GM21786 (cell line): ENCODE data around the gene MACO1.

Source experiments
- ATAC-seq: cut with Tn5 transposase; IDR thresholded peaks from one replicate; pipeline ENCODE4 v1.9.1; 2021; ENCODE audit not compliant: unreplicated experiment

The MACO1 gene

DNA sequence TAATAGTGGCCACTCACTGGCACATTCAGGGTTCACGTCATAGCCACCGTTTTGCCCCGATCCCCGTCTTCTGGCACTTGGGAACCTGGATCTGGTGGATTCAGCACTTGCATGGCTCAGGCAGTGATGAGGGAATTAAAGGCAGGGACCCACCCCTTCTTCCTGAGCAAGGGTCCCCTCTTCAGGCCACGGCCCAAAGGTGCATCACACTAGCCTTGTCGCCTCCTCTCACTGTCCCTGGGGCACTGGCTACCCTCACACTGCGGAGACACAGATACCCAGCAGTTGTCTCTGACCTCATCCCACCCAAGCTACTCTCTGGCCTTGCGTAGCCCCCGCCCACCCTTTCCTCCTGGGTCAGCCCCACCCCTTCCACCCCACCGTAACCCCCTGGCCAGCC lies 92.8 kb downstream of the MACO1 start:
- no peak for ATAC-seq

DNA sequence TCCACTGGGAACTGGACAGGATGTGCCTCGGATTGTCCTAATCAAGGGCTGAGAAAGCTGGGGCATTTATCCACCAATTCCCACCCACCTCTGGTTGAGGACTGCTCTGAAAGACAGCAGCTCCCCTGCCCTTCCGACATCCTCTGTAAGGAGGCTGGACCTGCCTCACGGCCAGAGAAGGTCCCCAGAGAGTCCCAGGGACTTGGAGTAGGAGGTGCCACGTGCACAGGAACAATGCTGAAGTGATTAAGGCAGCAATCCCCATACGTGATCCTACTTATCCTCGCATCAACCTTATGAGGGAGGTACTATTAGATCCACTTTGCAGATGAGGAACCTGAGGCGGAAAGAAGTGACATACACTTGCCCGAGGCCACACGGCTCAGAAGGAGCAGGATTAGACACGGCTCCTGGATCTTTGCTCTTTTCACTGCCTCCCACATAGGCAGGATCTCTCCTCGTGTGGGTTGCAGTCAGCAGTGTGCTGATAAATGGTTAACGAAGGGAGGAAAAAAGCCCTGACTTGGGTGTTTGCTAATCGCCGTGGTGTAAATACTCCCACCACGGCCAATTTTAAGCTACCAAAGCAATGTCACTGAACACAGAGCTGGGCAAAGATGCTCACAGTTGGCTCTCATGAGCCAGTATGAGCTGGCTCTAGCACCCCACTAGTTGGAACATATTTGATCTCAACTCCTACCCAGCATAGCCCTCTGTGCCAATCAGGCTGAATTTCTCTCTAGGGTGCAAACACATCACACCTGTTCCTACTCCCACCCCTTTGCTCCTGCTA lies 94.1 kb downstream of the MACO1 start:
- no peak for ATAC-seq

DNA sequence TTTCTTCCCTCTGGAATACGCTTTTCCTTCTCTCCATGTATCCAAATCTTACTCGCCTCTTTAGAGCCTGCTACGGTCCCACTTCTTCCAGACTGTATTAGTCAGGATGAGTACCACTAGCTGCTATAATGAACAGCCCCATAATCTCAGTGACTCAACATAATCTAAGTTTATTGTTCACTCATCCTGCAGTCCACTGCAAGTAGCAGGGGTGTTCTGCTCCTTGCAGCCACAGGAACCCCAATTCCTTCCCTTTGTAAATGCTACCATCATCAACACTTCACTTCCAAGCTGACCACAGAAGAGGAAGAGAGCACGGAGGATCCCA lies 94.6 kb downstream of the MACO1 start:
- ATAC-seq, result no peak

DNA sequence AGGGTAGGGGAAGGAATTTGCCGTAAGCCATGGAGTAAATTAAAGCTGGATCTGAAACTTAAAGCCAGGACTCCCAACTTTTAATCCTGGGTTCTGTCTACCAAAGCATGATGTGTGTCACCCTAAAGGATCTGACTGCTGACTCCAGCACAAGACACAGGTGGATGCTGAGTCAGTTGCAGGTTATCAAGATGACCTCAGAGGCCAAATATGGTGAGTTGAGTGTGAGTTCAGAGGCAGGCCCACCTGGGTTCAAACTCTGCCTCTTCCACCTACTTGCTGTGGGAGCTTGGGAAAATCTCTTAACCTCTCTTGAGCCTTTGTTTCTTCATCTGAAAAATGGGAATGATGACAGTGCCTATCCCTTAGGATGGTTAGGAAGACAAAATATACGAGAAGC lies 96.1 kb downstream of the MACO1 start:
- no peak for ATAC-seq

DNA sequence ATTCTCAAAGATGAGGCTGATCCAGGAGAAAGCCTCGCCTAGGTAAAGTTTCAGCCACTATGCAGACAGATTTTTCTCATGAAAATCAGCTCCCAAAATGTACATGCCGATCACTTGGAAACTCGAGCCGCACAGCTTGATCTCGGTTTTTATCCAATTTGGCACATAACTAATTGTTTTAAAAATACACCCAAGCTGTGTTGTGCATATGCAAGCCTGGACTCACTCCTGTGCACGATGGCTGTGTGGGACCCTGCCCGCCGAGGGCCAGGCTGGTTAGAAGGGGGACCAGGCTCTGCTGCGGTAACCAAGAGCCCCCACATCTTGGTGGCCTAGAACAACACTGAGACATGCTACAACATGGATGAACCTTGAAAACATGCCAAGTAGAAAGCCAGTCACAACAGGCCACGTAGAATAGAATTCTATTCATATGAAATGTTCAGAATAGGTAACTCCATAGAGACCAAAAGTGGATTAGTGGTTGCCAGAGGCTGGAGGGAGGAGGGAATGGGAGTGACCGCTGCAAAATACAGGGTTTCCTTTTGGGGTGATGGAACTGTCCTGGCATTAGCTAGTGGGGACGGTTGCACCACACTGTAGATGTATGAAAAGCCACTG lies 96.6 kb downstream of the MACO1 start:
- no peak for ATAC-seq

DNA sequence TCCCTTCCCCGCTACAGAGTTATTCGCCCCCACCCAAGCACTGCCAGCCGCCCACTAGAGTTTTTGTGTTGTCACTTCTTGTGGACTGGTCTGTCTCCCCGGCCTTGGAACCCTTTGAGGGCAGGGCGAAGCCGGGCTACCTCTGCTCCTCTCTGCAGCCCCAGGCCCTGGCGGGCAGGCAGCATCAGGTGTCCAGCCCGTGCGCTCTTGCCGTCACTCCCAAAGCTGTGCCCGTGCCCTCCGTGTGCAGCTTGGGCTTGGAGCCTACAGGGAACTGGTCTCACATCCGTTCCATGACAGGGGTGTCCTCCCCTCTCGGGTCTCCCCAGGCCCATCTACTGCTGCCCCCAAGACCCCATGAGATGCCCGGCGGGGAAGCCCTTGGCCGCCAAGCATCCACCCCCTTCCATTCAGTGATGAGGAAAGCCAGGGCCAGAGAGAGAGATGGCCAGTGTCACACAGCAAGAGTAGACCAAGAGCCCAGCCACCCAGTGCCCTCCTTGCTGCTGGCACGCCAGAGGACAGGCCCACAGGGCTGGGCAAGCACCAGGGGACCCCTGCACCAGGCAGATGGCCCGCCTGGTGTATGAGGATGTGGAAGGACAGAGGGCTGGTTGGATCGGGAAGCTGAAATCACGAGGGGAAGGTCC lies 97.4 kb downstream of the MACO1 start:
- no peak for ATAC-seq

DNA sequence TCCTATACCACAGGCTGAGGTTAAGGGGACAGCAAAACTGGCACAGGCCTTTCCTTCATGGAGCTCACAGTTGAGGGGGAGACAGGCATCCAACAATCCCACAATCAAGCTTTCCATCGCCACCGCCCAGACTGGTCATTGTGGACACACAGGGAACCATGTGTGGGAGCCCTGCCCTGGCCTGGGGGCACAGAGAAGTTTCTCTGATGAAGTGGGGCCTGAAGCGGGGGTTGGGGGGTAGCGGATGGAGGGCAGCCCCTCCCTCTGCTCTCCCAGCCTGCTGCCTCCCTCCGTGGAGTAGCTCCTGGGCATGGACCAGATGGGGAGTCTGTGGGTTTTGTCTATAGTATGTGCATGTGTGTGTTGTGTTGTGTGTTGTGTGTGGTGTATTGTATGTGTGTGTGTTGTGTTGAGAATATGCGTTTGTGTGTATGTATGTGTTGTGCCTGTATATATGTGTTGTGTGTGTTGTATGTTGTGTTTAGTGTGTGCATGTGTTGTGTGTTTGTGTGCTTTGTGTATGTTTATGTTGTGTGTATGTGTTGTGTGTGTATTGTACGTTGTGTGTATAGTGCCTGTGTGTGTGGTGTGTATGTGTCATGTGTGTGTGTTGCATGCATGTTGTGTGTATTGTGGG lies 98.3 kb downstream of the MACO1 start:
- ATAC-seq, result no peak

DNA sequence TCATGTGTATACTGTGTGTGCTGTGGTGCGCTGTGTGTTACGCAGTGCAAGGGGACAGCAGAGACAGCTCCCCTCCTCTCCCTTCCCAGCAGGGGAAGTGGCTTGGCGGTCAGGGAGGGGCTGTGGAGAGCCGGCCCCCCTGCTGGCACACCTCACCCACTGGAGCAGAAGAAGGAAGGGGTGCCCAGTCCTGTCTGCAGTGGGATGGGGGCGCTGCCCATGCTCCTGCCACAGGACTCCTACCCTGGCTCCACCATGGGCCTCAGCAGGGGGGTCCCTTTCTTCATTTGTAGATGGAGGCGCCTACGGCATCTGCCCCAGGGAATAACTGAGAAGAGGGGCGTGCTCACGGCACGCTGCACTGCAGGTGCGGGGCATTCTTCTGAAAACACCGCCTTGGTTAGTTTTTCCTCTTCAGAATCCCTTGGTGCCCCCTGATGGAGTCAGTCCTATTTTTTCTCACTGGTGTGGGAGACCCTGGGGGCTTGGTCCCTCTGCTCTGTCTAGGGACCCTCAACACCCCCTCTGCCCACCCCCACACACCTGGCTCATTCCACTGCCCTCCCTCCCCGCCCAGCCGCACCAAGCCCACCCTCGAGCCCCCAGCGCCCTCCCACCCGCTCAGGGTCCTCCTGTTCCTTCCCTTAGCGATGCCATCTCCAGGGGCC lies 99.0 kb downstream of the MACO1 start:
- ATAC-seq, result no peak

DNA sequence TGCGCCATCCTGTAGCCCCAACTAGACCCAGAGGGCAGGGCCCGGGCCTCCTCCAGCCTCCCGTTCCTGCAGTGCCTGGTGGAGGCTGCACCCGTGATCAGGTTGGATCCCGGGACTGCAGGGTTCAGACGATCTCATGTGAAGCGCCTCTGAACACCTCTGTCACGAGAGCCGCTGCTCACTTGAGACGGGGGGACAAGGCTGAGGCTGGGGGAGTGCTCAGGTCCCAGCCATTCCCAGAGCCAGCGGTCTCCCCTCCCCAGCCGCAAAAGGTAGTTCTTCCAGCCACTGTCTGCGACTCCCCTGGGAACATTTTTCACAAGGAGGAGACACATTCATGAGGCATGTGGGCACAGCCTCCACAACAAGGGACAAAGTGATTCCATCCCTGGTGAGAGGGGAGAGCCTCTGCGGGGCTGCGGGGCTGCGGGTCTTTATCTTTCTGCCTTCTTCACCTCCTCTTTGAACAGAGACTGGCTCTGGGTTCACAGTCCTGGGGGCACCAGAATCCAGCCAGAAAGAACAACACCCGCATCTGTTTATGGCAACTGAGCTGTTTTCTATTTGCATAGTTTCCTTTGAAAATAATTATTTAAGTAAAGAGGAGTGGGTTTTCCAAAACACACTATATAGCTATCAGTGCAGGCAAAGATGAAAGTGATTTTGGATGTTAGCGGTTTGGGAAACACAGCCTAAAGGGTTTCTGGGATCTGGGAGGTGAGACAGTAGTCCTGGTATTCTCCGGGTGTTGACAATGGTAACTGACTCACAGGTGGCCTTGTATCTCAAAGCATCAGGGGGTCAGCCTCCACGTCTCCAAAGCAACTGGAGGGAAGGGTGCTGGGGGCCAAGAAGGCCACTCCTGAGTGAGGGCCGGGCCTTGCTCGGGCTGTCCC lies 99.7 kb downstream of the MACO1 start:
- no peak for ATAC-seq

DNA sequence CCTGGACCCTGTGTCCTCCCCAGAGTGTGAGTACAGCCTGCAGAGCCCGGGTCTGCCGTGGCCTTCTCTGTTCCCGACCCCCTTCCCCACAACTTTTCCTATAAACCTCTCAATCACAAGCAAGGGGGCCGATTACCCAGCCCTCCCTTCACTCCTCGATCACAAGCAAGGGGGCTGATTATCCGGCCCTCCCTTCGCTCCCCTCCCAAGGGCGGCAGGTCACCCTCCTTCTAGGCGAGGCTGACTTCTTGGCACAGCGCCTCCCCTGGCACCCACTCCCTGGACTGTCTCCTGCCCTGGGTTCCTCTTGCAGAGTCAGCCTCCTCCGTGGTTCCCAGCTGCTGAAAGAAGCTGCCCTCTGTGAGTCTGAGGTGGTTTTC lies 100.4 kb downstream of the MACO1 start:
- no peak for ATAC-seq

DNA sequence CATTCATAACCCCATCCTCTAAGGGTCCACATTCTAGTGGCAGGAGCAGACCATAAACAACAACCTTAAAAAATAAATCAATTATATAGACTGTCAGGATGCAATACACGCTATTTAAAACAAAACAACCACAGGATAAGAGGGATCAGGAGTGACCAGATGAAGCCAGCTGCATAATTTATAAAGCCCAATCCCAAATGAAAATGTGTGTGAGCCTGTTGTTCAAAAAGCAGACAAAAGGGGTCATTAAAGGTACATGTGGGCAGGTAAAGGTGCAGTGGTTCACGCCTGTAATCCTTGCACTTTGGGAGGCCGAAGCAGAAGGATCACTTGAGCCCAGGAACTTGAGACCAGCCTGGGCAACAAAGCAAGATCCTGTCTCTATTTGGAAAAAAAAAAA lies 102.3 kb downstream of the MACO1 start:
- ATAC-seq, result no peak

DNA sequence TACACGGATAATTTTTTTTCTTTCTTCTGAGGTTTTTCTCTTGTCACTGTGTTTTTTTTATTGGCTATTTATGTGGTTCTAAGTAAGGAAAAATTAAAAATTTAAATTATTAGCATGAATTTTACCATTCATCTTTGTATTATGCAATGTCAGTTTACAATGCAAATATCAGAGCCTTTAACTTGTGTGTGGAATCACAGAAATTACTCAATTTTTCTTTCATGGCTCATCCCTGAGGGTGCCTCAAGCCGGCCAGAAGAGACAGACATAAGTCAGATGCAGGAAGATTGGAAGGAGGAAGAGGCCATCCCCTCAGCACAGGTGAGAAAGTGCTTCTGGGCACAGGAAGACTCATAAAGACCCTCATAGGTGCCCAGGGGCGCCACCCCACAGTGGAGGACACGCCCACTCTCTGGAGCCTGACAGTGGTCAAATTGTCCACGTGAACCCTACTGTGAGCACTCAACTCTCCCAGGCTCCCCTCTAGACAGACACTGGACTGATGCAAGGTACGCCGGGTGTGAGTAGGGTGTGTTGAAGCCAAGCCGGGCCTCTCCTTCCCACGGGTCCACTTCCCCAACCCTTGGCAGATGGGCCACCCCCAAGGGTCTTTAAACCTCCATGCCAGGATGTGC lies 103.2 kb downstream of the MACO1 start:
- ATAC-seq, result no peak

DNA sequence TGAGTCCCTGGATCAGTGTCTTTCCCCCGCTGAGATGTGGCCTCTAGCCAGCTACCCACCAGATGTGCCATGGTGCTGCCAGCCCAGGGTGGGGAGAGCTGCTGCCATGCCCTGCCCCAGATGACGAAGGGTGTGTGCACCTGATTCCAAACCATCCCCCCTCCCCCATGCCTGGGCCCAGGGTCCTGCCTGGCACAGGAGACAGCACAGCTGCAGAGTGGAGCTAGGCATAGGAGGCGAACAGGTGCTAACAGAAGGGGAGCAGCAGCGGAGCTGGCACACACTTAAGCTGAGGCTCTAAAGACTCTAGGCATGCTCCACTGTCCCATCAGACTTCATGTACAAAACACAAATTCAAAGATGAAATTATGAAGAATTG lies 103.7 kb downstream of the MACO1 start:
- no peak for ATAC-seq

DNA sequence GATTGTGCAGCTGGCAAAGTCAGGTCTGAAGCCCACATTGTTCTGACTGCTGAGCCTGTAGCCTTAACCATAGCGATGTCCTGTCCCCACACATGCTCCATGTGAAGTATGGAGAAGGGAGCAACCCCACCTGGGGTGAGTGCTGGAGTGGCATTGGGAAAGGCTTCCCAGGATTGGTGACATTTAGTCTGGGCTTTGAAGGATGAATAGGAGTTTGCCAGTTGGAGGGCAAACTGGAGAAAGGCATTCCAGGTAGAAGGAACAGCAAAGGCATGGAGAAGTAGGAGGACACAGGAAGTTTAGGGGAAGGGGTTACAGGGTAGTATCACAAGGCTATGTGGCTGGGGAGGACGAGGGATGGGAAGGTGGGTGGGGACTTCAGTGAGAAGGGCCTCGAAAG lies 105.4 kb downstream of the MACO1 start:
- ATAC-seq, result no peak

DNA sequence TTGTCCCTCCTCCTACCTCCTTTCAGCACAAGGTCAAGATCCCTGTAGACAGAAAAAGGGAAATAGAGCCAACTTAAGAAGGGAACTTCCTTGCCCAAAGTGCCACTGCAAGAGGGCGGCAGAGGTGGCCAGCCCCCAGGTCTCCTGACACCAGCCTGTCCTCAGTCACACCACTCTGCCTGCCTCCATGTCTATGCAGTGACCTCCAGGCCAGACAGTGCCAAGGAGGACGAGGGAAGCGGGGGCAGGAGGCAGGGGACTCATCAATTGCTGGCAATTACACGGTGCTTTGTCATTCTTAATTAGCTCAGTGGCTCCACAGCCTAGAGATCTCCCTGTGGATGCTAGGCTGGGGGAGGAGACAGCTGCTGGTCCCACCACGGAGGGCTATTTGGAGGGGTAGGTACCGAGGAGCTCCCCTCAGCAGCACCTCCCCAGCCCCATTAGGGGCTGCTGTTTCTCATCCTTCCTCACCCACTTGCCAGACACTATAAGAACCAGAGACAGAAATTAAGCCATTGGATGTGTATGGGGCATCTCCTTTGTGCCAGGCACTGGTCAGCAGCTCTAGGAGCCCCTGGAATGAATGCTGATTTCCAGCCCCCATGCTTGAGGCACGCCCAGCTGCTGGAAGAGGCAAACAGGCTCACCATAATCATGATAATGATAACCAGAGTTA lies 106.6 kb downstream of the MACO1 start:
- no peak for ATAC-seq

DNA sequence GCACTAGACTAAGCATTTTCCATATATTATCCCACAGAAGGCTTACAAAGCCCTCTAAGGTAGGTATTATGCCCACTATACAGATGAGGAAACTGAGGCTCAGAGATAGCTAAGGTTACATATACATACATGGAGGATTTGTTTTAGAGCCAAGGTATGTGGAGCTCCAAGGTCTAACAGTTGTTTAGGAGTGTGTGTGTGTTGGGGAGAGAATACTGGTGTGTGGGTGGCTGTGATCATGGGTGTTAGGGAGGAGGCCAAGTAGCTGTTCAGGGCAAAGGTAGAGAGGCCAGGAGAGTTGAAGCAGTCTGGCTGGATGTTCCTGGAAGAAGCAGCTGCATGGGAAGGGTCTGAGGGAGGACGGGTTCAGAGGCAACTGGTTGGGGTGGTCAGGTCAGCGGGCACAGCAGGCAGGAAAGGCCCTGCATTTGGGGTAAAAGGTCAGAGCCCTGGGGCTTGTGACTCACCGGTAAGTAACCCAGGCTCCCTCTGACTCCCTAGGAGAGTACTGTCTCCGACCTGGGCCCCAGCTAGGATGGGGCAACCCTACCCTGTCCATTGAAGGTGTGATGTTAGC lies 107.6 kb downstream of the MACO1 start:
- no peak for ATAC-seq

DNA sequence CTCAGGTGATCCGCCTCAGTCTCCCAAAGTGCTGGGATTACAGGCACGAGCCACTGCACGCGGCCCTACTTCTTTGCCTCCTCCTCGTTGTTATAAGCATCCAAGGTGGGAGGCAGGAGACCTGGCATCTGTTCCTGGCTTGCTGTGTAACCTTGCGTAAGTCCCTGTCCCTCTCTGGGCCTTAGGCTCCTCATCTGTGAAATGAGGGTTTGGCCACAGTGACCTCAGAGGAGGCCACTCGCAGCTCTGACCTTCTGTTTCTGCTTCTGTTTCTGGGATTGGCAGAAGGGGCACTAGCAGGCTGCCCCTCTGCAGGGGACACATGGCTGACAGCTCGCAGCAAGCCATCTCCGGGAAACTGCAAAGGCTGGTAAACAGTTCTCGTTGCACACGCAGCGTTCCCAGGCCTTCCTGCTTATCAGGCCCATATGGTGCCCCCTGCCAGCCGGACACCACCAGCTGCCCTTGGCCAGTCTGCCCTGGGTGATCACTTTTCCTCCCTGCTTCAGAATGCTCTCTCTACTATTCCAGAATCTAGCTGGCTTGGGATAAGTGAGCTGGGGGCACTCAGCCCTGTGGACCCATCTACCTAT lies 110.1 kb downstream of the MACO1 start:
- ATAC-seq, result no peak

DNA sequence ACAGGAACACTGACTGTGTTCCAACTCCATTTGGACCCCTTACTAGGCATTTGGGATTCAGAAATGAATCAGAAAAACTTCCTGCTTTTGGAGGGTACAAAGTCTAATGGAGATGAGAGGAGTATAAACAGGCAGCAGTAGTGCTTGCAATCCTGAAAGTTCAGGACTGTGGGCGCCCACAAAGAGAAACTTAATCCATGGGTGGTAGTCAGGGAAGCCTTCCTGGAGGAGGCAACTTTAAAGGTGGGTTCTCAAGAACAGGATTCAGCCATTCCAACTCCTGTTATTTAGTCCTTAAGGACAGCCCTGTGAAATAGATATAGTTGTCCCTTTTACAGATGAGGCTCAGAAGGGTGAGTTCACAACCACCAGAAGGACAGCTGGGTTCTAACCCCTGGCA lies 110.7 kb downstream of the MACO1 start:
- no peak for ATAC-seq
